DOHH2 (cell line): ENCODE data around the gene SALL3.

Experiments
- CTCF ChIP-seq: fragments of 200-600 bp; sonication (generic); IDR thresholded peaks from one replicate; pipeline ENCODE4 v1.5.1; 2014; ENCODE audit warnings: antibody characterized with exemption, mild to moderate bottlenecking, low read depth, low read length; ENCODE audit not compliant: poor library complexity, severe bottlenecking
- EZH2phosphoT487 ChIP-seq: fragments of 200-600 bp; sonication (generic); IDR thresholded peaks from 2 replicates; pipeline ENCODE4 v1.6.1; 2017; ENCODE audit warnings: borderline replicate concordance, mild to moderate bottlenecking, antibody characterized with exemption, low read length, moderate library complexity, mixed read lengths

- TF ChIP-seq CTCF (no peak), EZH2phosphoT487 (no peak)
Measured at GRCh38 chr18:78998371-78999071, 18.9 kb downstream of the SALL3 start.
